ENCODE results near the gene TAF4.
"Not testable (repeated sequence)": the region's sequence is repeated elsewhere in the genome, so short reads cannot be mapped to it uniquely, and the experiment has no call there.

Gene TAF4

DNA sequence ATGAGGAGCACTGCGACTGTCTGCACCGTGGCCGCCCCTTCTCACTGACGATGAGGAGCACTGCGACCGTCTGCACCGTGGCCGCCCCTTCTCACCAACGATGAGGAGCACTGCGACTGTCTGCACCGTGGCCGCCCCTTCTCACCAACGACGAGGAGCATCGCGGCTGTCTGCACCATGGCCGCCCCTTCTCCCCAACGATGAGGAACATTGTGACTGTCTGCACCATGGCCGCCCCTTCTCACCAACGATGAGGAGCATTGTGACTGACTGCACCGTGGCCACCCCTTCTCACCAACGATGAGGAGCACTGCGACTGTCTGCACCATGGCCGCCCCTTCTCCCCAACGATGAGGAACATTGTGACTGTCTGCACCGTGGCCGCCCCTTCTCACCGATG lies 117.6 kb downstream of the TAF4 start:
- not testable (repeated sequence) for DNase-seq (ENCODE audit: low read depth)

DNA sequence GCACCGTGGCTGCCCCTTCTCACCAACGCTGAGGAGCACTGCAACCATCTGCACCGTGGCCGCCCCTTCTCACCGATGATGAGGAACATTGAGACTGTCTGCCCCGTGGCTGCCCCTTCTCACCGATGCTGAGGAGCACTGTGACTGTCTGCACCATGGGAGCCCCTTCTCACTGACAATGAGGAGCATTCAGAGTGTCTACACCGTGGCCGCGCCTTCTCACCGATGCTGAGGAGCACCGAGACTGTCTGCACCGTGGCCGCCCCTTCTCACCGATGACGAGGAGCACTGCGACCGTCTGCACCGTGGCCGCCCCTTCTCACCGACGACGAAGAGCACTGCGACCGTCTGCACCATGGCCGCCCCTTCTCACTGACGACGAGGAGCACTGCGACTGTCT lies 120.2 kb downstream of the TAF4 start:
- DNase-seq (ENCODE audit: low read depth) = not testable (repeated sequence)

DNA sequence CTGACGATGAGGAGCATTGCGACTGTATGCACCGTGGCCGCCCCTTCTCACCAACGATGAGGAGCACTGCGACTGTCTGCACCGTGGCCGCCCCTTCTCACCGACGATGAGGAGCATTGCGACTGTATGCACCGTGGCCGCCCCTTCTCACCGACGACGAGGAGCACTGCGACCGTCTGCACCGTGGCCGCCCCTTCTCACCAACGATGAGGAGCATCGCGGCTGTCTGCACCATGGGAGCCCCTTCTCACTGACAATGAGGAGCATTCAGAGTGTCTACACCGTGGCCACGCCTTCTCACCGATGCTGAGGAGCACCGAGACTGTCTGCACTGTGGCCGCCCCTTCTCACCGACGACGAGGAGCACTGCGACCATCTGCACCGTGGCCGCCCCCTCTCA lies 120.7 kb downstream of the TAF4 start:
- not testable (repeated sequence) for DNase-seq (ENCODE audit: low read depth)

DNA sequence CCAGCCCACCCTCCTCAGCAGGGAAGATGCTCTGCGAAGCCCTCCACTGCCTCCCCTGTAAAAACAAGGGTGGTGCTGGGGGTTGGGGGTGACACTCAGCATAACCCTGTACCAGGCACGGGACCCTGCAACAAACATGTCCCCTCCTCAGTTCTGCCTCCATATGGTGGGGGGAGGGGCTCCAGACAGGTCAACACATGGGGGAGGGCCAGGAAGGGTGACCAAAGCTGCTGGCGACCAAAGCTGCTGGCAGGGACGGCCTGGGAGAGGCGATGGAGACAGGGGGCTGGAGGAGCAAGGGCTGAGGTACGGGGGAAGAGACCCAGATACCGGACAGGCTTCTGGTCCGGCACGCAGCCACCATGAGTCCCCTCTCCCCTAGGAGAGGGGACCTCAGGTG lies 123.2 kb downstream of the TAF4 start:
- DNase-seq (ENCODE audit: low read depth) = no peak

DNA sequence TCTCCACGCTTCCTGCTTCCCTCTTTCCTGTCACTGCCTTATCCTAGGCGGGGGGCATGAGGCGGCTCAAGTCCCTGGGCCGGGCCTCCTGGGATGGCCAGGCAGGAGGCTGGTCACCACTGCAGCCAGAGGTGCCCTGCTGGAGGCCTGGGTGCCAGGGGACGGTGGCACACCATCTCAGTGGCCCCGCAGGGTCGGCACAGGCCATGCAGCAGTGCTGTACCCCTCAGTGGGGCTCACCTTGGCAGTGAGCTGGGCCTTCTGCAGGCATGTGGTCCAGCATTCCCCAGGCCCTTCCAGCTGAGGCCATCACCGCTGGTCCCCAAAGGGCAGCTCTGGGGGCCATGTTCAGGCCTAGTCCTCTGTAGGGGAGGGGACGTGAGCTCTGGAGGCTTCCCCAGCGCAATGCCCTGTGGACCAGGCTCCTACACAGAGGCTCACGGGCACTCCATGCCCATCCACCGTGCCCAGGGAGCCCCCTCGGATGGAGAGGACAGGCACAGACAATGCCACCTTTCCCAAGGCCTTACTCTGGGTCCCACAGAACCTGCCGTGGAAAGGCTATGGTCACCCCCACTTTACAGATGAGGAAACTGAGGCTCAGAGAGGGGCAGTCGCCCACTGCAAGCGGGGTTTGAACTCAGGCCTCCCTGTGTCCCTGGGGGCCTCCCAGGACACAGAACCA lies 123.8 kb downstream of the TAF4 start:
- no peak for DNase-seq (ENCODE audit: low read depth)

DNA sequence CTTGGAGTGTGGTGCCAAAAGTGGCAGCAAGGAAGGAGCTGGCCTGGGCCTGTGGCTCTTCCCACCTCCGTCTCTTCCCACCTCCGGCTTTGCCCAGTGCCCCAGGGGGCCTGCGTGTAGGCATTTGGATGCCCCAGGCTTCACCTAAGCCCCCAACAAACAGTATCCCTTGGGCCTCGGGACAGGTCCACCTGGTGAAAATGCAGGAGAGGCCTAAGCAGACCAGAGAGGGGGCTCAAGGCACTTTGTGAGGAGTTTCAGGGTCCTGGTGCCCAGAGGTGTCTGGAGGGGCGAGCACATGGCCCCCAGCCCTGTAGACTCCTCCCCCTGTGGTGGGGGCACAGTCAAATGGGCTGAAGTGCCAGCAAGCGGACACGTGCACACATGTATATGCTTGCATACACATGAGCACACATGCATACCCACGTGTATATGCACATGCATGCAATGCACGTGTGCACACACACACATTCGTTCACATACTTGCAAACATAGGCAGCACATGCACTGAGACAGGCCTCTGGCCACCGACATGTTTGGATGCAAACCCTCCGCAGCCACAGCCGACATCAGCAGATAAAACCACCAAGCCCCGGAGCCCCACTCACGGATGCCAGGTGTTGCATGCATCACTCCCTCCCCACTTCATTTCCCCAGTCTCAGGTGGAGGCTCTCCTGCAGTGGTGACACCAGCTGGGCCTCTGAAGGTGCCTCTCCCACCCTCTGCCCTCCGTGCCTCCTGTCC lies 124.5 kb downstream of the TAF4 start:
- no peak for DNase-seq (ENCODE audit: low read depth)

DNA sequence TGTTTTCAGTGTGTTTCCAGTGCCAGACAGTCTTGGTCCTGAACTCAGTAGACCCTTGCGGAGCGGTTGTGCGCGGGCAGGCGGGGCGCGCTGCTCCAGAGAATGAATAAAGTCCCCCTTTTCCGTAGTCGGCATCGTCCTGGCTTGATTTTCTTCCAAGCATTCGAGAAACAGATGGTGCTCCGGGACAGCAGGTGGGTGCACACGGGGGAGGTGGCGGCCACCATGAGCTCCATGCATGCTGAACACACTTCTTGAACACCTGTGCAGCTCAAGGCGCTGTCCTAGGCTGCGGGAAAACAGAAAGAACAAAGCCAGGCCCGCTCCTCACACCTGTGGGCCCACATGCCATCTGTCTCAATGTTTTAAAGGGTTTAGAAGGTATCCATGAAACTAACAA lies 125.2 kb downstream of the TAF4 start:
- DNase-seq (ENCODE audit: low read depth) = no peak

DNA sequence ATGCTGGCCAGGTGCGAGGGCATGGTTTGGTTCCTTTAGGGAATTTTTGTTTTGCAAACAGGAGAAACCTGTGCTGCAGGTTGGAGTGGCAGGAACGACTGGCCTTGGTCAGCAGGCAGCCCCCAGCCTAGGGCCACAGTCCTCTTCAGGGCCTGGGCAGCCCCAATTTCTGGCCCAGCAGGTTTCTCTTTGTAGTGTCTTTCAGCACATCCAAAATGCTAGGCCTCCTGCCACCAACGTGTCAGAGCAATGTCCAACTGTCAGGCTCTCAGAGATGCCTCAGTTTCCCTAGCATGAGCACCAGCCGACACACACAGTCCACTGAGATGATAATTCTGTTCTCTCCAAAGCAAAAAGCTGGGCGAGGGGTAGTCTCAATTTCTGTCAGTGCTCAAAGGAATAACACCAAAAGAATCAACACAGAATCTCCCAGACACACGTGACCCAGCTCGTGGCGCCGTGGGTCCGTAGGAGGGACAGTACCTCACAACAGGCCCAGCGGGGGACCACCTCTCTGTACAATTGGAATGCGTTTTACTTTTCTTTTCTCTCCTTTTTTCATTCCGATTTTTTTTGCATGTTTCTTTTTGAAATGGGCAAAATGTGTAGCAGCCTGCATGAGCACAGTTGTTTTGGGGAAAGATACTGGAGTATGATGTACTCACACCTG lies 125.9 kb downstream of the TAF4 start:
- DNase-seq (ENCODE audit: low read depth) = no peak

DNA sequence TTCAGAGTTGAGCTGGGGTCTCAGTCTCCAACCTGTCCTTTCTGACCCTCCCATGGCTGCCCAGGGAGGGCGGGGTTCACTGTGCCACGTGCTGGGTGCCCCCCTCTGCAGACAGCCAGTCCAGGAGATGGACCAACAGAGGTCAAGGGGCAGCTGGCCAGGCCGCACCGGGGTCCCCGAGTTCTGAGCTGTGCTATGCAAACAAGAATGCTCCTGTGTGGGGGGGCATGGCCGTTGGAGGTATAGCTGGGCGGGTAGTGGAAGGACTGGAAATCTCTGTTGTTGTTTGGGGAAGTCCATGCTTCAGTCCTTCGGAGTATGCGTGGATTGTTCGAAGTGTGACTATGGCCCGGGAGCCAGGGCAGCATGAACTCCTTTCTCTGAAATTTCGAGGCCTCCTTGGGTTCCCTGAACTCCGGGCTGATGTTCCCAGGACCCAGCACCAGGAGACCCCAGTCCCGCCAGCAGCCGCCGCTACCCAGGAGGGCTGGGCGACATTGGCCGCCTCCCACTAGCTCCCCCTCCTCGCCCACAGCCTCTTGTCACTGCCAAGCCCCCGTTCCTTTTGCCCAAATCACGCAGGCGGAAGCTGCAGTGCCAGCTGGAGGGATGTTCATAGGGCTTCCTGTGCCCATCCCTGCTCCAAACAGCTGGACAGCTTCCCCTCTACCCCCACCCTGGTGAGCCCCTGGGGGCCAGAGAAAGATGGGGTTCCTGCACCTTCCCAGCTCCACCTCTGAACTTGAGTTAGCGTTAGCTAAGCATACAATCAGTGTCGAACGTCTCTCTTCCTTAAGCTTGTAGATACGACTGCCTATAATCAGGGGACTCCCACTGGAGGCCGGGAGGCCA lies 126.6 kb downstream of the TAF4 start:
- DNase-seq (ENCODE audit: low read depth) = no peak

DNA sequence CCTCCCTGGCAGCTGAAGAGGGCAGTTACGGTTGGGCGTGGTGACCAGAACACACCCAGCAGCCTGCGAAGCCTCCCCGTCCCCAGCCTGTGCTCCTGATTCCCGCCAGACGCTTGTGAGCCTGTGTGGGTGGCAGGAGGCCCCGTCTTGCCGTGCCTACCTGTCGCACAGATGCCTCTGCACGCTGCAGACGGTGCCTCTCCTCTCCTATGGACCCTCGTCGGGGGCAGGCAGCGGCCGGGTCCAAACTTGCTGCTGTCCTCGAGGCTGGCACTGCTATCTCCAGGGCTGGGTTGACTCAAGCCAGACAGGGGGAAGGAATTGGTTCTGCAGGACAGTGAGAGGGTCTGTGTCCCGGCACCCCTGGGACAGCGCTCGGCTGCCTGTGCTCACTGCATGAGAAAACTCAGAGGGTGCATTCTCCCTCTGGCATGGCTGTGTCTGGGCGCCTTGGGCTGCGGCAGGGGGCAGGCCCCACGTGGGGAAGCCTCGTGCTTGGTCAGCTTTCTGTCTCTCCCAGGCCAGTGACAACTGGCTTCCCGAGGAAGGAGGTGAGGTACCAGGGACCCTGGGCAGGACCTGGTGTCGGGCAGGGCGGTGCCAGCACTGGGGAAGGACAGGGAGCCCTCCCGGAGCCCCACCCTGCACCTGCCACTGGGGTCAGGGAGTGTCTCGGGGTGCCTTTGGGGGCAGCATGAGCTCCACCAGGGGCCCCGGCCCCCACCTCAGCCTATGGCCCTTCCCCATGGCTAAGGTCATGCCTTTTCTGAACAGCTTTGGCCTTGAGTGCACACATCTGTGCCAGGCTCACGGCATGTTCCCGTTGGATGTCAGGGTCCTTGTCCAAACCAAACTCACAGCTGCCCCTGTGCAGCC lies 127.5 kb downstream of the TAF4 start:
- no peak for DNase-seq (ENCODE audit: low read depth)

DNA sequence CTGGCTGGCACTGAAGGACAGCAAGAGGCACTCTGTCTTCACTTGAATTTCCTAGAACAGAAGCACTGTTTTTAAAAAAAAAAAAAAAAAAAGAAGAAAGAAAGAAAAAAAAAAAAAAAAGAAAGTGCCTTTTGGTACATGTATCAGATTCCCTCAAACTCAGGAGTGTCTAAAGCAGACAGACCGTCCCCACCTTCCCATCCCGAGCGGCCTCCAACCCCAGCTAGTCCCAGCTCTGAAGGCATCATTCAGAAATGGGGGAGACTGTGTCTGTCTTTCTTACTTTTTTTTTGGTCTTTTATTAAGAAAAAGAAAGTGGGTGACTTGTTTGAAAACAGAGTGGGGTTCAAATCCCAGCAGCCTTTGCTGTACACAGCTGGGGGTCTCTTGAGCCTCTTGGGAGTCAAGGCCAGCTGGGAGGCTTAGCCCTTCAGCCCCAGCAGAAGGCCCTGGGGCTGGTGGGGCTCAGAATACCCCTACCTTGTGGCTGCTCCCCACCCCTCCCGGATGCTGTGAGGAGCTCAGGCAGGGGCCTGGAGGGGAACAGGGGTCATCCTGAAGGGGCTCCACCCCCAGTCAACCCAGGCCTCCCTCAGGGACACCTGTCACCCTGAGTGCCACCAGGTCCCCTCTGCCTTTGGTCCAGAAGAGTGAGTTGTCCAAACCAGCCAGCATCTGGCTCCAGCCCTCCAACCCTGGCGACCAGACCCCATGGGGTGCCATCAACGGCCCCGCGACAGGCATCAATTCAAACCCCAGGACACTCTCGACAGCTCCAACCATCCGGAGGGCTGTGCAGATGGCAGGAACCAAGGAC lies 128.3 kb downstream of the TAF4 start:
- no peak for DNase-seq (ENCODE audit: low read depth)

DNA sequence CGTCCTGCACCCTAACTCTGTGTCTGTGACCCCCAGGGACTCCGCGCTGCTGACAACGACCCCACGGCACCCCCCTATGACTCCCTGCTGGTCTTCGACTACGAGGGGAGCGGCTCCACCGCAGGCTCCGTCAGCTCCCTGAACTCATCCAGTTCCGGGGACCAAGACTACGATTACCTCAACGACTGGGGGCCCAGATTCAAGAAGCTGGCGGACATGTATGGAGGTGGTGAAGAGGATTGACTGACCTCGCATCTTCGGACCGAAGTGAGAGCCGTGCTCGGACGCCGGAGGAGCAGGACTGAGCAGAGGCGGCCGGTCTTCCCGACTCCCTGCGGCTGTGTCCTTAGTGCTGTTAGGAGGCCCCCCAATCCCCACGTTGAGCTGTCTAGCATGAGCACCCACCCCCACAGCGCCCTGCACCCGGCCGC lies 129.0 kb downstream of the TAF4 start:
- no peak for DNase-seq (ENCODE audit: low read depth)

DNA sequence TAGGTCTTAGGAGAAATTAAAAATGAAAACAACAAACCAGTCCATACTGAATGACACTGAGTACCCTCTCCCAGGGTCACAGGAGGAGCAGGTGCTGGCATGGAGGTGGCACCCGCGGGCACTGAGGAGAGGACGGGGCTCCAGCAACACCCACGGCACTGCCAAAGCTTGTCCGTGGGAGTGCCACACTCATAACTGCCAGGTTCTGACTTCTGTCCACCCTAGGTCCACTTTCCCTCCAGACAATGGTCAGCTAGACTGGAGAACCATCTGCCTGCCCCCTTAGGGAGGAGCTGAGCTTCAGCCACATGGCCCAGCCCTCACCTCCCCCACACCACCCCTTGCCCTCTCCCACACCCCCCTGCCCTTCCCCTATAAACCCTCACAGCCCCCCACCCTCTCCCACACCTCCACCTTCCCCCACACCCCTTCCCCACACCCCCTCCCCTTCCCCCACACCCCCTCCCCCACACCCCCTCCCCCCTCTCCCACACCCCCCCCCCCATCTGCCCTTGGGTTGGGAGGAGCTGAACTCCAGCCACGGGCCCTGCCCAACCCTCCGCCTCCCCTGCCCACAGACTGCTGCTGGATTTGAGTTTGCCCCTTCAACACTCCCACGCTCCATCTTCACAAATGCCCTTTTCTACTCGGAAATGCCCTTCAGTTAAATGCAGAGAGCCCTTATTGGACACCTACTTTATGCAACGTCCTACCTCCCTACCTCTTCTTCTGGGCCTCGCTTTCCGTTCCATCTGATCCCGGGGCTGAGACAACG lies 129.6 kb downstream of the TAF4 start:
- DNase-seq (ENCODE audit: low read depth) = no peak

DNA sequence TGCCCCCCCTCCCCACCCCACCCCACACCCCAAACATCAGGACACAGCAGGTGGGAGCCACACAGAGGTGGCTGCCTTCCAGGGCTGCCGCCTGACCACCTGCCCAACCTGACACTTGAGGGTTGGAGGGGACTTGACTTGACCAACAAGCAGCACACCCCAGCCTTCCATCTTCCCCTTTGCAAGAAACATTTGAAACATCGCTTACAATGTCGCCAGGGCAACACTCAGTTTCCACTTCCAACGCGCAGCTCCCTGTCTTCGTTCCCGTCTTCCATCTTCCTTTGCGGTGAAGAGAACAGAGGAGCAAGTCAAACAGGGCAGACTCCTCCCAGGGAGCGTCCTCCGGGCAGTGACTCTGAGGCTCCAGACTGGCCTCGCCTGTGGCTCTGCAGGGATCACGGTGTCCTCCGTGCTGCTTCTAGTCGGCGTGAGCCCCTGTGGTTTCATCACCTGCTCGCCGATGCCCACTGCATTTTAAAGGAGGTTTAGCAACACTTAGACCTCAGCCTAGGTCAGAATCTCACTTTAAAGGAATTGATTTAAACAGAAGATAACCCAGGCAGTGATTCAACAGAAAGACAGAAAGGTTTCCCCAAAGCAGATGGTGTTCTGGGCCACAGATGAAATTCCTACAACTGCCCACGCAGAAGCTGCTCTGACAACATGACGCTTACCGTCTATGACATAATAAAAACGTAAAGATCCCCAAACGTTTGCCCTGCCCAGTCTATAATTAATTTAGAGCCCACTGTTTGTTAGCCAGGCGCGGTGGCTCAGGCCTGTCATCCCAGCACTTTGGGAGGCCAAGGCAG lies 130.8 kb downstream of the TAF4 start:
- DNase-seq (ENCODE audit: low read depth) = peak; percentile 56

DNA sequence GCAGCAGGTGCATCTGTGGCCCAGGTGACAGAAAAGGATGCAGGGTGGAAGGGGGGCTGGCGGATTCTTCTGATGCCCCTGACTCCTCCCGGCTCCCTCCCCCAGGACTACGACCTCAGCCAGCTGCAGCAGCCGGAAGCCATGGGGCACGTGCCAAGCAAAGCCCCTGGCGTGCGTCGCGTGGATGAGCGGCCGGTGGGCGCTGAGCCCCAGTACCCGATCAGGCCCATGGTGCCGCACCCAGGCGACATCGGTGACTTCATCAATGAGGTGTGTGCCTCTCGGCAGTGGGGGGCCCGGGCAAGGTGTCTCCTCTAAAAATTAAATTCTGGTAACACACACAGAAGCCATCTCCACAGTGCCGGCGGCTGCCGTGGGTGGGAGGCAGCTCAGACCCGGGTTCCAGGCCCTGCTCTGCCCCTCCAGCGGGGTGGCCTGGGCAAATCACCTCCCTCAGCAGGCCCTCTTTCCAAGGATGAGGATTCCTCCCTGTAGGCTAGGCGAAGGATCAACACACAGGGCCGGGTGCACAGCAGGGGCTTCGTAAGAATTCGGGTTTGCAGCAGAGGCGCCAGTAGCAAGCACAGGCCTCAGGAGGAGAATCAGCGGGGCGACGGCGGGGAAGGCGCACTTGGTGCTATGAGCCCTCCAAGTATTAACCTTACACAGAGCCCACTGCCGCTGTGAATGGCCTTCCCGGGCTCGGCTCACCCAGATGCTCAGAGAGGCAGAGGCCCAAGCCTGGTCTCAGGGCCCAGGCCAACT lies 131.5 kb downstream of the TAF4 start:
- DNase-seq (ENCODE audit: low read depth) = no peak

DNA sequence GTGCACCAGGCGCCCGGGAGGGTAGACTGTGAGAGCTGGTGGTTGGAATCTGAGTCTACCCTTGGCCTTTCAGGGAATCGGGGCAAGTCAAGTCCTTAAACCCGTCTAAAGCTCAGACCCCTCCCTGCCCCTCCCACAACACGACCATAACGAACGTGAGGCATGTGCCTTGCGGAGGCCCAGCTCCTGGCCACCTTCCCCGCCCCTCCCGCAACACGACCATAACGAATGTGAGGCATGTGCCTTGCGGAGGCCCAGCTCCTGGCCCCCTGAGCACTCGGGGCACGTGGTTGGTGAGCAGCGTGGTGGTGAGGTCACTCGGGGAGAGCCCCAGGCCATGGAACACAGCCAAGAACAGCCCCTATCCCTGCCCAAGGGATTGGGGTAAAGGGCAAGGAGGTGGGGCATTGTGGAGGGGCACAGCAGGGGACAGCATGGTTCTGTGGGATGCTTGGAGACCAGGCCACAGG lies 132.2 kb downstream of the TAF4 start:
- DNase-seq (ENCODE audit: low read depth) = no peak

DNA sequence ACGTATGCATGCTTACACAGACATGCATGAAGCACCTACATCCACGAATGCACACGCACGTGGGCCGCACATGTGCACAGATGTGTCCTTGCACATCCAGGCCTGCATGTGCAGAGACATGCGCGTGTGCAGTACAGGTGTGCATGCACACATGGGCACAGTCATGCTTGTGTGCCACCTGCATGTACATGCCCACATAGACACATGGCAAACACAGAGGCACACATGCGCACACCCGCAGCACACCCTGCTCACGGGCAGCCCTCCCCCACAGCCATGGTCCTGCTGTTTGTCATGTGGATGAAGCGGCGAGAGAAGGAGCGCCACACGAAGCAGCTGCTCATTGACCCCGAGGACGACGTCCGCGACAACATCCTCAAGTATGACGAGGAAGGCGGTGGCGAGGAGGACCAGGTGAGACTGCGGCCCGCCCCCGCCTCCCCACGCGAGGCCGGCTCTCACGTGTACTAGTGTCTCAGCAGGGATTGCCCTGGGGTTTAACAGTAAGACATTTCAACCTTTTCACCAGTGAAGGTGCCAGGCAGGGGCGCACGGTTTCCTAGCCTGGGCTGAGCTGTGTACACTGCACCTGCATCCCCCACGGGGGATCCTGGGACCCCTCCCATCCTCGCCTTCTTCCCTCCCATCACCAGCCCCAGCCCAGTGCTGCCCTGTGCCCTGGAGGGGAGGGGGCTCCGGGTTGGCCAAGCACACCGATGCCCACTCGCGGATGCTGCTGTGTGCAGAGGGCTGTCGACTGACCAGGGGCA lies 132.8 kb downstream of the TAF4 start:
- DNase-seq (ENCODE audit: low read depth) = no peak

Measured in amniotic epithelial cell (primary cell).